Midbrain (tissue), 1 donor: ENCODE data around the gene PI4KA.

Experiments used
- DNase-seq: peaks from one replicate; lab custom pipeline; 2025; lab: John Stamatoyannopoulos, UW

The PI4KA gene

GRCh38 chr22:20816559-20816958, 42.1 kb downstream of the PI4KA start:
- no peak for DNase-seq

- no peak for DNase-seq
These were observed 43.0 kb downstream of the PI4KA start for GRCh38 chr22:20815477-20816050.

- DNase-seq, result no peak
These were observed 44.3 kb downstream of the PI4KA start for GRCh38 chr22:20814221-20814808.

- no peak for DNase-seq
These were observed 45.6 kb downstream of the PI4KA start for GRCh38 chr22:20813056-20813455.

GRCh38 chr22:20811971-20812660, 46.5 kb downstream of the PI4KA start:
- DNase-seq, result no peak

- no peak for DNase-seq
These were observed 47.4 kb downstream of the PI4KA start for GRCh38 chr22:20811171-20811570.

- no peak for DNase-seq
These were observed 48.0 kb downstream of the PI4KA start for GRCh38 chr22:20810645-20811044.

- no peak for DNase-seq
These were observed 48.9 kb downstream of the PI4KA start for GRCh38 chr22:20809538-20810185.

GRCh38 chr22:20808844-20809243, 49.8 kb downstream of the PI4KA start:
- DNase-seq, result no peak

GRCh38 chr22:20807315-20807752, 51.3 kb downstream of the PI4KA start:
- DNase-seq, result no peak

- DNase-seq, result no peak
These were observed 52.6 kb downstream of the PI4KA start for GRCh38 chr22:20805972-20806471.

GRCh38 chr22:20804650-20805049, 54.0 kb downstream of the PI4KA start:
- DNase-seq, result no peak

- no peak for DNase-seq
These were observed 54.8 kb downstream of the PI4KA start for GRCh38 chr22:20803696-20804324.

GRCh38 chr22:20802922-20803553, 55.6 kb downstream of the PI4KA start:
- no peak for DNase-seq

- DNase-seq, result no peak
These were observed 56.2 kb downstream of the PI4KA start for GRCh38 chr22:20802452-20802851.

- DNase-seq, result no peak
These were observed 59.2 kb downstream of the PI4KA start for GRCh38 chr22:20799449-20799848.

GRCh38 chr22:20798974-20799373, 59.6 kb downstream of the PI4KA start:
- no peak for DNase-seq

GRCh38 chr22:20798218-20798617, 60.4 kb downstream of the PI4KA start:
- DNase-seq, result no peak

GRCh38 chr22:20796731-20797130, 61.9 kb downstream of the PI4KA start:
- DNase-seq, result no peak

GRCh38 chr22:20794650-20795413, 63.8 kb downstream of the PI4KA start:
- no peak for DNase-seq
